D721Med (cell line): ENCODE measurements around the gene RAB40C.

ENCODE experiments used
- DNase-seq: peaks from one replicate; pipeline ENCODE4 v3.0.0; 2011; ENCODE audit warnings: low spot score; ENCODE audit not compliant: insufficient read length
- FAIRE-seq: peaks from 2 replicates; lab custom pipeline; 2011; peaks lifted over from hg19 to GRCh38; lab: Jason Lieb, UNC
- TF ChIP-seq, protein P1 (sequence below): IDR thresholded peaks from 2 replicates; pipeline ENCODE4 v1.5.1; 2012; ENCODE audit warnings: mild to moderate bottlenecking, control low read depth; ENCODE audit not compliant: insufficient read depth; ENCODE audit errors: missing control alignments

RAB40C gene

DNA sequence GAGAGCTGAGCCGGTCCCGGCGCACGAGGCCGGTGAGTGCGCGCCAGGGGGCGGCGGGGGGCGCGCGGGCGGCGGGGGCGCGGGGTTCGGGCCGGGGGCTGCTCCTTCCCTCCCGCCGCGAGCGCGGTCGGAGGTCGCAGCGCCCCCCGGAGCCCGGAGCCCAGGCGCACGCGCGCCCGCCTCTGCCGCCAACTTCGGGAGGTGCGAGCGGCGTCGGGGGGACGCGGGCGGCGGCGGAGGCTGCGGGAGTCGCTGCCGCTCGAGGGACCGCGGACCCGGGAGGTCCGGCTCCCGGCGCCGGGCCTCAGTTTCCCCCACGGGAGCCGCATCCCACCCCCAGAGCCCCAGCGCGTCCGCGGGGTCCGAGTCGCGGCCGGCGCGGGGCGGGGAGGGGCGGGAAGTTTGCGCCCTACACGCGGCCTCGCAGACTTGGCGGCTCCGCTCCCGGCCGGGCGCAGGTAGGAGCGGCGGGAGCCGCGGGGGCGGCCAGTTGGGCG, 29.6 kb upstream of the RAB40C start, which contains the start of gene PRR35:
PRR35 (plus strand) TSS at position 191 of the 497 bp plus-strand sequence. CDS start 2,901 bp downstream, outside the sequence.
- DNase-seq (no peak), FAIRE-seq (no peak)
- TF ChIP-seq, protein P1, sequence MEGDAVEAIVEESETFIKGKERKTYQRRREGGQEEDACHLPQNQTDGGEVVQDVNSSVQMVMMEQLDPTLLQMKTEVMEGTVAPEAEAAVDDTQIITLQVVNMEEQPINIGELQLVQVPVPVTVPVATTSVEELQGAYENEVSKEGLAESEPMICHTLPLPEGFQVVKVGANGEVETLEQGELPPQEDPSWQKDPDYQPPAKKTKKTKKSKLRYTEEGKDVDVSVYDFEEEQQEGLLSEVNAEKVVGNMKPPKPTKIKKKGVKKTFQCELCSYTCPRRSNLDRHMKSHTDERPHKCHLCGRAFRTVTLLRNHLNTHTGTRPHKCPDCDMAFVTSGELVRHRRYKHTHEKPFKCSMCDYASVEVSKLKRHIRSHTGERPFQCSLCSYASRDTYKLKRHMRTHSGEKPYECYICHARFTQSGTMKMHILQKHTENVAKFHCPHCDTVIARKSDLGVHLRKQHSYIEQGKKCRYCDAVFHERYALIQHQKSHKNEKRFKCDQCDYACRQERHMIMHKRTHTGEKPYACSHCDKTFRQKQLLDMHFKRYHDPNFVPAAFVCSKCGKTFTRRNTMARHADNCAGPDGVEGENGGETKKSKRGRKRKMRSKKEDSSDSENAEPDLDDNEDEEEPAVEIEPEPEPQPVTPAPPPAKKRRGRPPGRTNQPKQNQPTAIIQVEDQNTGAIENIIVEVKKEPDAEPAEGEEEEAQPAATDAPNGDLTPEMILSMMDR = no peak

DNA sequence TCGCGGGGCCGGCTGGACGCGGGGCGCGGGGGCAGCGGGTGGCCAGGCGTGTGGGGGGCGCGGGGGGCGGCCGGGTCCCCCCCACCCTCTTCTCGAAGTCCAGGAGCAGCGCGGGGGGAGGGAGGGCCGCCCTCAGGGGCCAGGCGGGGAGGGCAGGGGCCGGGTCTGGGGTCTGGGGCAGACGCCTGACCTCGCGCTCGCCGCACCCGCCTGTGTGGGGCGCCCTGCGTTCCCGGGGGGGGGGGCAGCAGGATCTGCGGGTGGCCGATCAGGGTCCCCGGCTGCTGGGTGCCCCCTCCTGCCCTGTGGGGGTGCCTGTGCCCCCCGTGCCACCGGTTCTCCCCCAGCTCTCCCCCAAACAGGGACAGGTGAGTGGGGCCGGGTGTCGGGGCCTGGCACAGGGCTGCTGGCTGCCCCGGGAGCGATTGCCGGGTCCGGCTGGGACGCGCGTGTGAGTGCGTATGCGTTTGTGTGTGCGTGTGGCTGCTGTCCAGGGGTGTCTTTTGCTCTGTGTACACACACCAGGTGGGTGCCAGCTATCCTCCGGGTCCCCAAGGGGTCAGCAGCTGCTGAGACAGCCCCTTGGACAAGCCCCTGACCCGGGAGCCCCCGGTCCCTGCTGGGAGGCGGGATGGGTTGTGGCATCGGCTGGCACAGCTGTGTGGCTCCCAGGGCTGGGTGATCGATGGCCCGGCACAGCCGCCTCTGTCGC, 29.0 kb upstream of the RAB40C start:
- TF ChIP-seq, protein P1 = no peak
- DNase-seq (no peak), FAIRE-seq (no peak)

DNA sequence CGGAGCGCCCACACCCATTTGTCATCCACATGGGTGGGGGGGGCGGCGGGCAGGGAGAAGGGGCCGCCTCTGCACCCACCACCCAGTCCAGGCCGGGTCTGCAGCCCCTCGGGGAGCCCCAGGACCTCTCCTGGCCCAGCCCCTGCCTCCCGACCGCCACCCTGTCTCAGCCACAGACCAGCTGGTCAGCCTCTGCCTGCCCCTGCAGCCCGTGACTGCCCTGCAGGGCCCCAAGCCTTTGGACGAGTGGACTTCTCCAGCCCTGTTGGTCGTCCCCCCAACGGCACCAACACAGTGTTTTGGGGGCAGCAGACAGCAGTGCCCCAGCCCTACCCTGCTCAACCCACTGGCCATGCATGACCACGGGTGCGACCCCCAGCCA, 28.5 kb upstream of the RAB40C start:
- FAIRE-seq (no peak), DNase-seq (no peak)
- TF ChIP-seq, protein P1 = no peak

DNA sequence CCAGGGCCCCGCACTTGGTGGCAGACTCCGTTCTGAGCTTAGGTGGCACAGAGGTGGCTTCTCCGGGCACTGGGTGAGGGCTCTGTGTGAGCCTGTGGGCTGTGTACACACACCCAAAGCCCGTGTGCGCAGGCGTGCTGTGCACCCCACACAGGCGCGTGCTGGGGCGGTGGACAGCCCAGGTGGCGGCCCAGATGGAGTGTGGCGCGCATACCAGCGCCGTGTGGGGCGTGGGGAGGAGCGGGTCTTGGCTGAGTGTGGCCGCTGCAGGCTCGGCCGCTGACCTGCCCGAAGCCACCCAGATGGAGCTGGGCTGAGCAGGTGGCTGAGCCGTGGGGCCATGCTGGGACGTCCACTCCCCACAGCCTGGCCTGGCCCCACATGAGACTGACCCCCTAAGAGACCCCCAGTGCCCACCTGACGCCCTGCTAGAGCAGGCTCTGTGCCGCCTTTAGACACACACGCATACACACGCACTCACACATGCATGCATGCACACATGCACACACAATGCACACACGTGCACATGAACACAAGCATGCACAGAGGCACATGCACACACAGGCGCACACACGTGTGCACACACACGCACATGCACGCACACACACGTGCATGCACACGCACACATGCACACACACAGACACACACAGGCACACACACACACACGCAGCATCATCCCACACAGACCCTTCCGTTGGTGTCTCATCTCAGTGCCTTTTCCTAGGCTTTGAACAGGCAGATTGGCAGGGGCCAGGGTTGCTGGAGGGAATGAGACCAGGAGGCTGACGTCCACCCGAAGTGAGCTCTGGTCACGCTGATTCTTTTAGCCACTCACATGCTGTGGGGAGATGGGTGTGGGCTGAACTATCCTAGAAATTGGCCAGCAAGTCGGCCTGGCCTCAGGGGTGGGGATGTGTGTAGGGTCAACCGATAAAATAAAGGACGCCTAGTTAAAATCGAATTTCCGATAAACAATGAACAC, 27.6 kb upstream of the RAB40C start:
- FAIRE-seq = no peak
- no peak for DNase-seq
- TF ChIP-seq, protein P1 = no peak

DNA sequence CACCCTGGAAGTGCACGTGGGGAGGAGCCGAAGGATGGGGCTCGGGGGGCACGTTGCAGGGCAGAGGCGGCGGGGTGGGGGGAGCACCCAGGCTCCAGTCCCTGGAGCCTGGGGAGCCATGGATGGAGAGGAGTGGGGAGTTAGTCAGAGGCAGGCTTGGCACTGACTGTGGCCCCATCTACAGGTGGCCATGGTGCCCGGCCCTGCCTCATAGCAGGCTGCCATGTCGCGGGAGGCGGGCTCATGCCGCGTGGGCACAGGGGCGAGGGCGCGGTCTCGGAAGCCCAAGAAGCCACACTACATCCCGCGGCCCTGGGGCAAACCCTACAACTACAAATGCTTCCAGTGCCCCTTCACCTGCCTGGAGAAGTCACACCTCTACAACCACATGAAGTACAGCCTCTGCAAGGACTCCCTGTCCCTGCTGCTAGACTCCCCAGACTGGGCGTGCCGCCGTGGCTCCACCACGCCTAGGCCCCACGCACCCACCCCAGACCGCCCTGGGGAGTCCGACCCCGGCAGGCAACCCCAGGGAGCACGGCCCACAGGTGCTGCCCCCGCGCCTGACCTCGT, 26.7 kb upstream of the RAB40C start:
- FAIRE-seq (no peak), DNase-seq (no peak)
- TF ChIP-seq, protein P1 = no peak

DNA sequence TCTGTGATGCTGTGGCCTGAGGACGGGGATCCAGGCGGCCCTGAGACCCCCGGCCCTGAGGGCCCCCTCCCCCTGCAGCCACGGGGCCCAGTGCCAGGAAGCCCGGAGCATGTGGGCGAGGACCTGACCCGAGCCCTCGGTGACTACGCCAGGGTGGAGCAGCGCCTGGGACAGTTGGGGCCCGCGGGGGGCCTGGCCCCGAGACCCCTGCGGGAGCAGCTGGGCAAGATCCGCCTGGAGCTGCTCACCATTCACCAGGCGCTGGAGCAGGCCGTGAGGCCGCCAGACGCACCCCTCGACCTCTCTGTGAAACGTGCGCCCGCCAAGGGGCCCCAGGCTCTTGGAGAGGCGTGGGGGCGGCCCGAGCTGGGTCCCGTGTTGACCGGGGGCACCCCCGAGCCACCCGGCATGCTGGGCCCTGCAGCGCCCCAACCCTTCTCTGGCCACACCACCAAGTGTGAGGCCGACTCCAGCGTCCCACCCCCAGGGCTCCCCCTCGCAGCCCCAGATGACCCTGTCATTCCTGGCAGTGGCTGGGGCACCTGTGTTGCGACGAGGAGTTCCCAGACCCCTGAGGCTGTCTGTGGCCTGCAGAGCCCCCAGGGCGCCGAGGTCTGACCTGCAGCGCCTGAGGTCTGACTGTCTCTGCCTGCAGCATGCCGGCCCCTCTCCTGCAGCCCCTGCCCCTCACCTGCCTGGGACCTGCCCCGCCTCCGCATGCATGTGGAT, 25.0 kb upstream of the RAB40C start:
- DNase-seq (no peak), FAIRE-seq (no peak)
- TF ChIP-seq, protein P1 = no peak
